Measurements from ENCODE around the gene STARD4. TPM values are rescaled to one million over a fixed set of nuclear protein-coding genes. Genes with fewer than 3 reads are reported as not detected.

The STARD4 gene
- total RNA-seq, 2 experiments from 2014 or later: 14.9 to 15.2 TPM

GRCh38 chr5:111509119-111509518 lies 3.2 kb downstream of the STARD4 start:
- H3K27ac Mint-ChIP-seq: no peak overlapping the region
- POLR2A ChIA-PET: interaction anchor here (1.3 kb wide), 1 partner anchor 12 kb away, joined by 5 read pairs; no protein-coding TSS in a partner anchor

DNA sequence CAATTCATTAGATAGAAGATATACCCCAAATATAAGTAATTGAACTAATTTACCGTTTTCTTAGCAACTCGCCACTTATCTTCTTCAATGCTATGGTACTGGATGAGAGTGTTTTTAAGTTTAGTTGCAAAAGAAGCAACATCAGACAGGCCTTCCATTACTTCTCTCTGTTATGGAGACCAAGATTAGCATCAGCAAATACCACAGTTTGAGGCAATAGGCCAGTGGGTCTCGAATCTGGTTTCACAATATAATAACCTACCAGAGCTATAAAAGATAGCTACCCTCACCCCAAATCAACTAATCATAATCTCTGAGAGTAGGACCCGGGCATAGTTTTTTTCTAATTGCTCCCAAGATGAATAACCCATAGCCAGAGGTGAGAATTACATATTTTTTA lies 5.1 kb downstream of the STARD4 start:
- POLR2A ChIA-PET: interaction anchor here (0.7 to 0.9 kb wide), 3 partner anchors 8 to 18 kb away, joined by 3 to 4 read pairs (median 3); no protein-coding TSS in a partner anchor
- ATAC-seq (ENCODE audit: poor library complexity): no peak
- TF ChIP-seq, protein P1, sequence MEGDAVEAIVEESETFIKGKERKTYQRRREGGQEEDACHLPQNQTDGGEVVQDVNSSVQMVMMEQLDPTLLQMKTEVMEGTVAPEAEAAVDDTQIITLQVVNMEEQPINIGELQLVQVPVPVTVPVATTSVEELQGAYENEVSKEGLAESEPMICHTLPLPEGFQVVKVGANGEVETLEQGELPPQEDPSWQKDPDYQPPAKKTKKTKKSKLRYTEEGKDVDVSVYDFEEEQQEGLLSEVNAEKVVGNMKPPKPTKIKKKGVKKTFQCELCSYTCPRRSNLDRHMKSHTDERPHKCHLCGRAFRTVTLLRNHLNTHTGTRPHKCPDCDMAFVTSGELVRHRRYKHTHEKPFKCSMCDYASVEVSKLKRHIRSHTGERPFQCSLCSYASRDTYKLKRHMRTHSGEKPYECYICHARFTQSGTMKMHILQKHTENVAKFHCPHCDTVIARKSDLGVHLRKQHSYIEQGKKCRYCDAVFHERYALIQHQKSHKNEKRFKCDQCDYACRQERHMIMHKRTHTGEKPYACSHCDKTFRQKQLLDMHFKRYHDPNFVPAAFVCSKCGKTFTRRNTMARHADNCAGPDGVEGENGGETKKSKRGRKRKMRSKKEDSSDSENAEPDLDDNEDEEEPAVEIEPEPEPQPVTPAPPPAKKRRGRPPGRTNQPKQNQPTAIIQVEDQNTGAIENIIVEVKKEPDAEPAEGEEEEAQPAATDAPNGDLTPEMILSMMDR (IDR thresholded peaks at IDR 0.05): no peak
- intact Hi-C loops (cut with DNase I, micrococcal nuclease): no loop called here
- DNase-seq: no peak
- Histone ChIP-seq H3K9me3 (ENCODE audit: control insufficient read depth in 1 of 2, insufficient read depth in 1 of 2, low read length in 2 of 2) (no peaks in the 10 kb centered on the region), H3K4me1 (ENCODE audit: insufficient read depth, low read length) (peaks cover 10% of the 10 kb centered on the region), H3K36me3 (ENCODE audit: insufficient read depth, low read length) (no peaks in the 10 kb centered on the region), H3K4me3 (ENCODE audit: low read length) (no peak overlapping the region), H3K27ac (ENCODE audit: low read depth in 1 of 2, low read length in 2 of 2) (no peak overlapping the region), H3K27me3 (ENCODE audit: control insufficient read depth in 1 of 2, insufficient read depth in 2 of 2, low read length in 2 of 2) (no peaks in the 10 kb centered on the region)
- Mint-ChIP-seq H3K36me3 (ENCODE audit: low read depth) (peaks cover 3% of the 10 kb centered on the region), H3K27me3 (no peaks in the 10 kb centered on the region), H3K4me3 (no peak overlapping the region), H3K9me3 (no peaks in the 10 kb centered on the region), H3K27ac (no peak overlapping the region), H3K4me1 (ENCODE audit: low read depth) (peaks cover 22% of the 10 kb centered on the region)
- CTCF ChIA-PET: interaction anchor here (0.7 kb wide), 1 partner anchor 24 kb away, joined by 3 read pairs; no protein-coding TSS in a partner anchor

More at GRCh38 chr5:111509119-111509518, 3.2 kb downstream of the STARD4 start:
- TF ChIP-seq, protein P1 (IDR thresholded peaks at IDR 0.05): no peak
- Histone ChIP-seq H3K36me3 (ENCODE audit: insufficient read depth, low read length) (no peaks in the 10 kb centered on the region), H3K4me1 (ENCODE audit: insufficient read depth, low read length) (peaks cover 15% of the 10 kb centered on the region), H3K27ac (ENCODE audit: low read depth in 1 of 2, low read length in 2 of 2) (no peak overlapping the region), H3K27me3 (ENCODE audit: control insufficient read depth in 1 of 2, insufficient read depth in 2 of 2, low read length in 2 of 2) (no peaks in the 10 kb centered on the region), H3K4me3 (ENCODE audit: low read length) (no peak overlapping the region), H3K9me3 (ENCODE audit: control insufficient read depth in 1 of 2, insufficient read depth in 1 of 2, low read length in 2 of 2) (no peaks in the 10 kb centered on the region)
- Mint-ChIP-seq H3K4me1 (ENCODE audit: low read depth) (peaks cover 32% of the 10 kb centered on the region), H3K4me3 (no peak overlapping the region), H3K36me3 (ENCODE audit: low read depth) (peaks cover 10% of the 10 kb centered on the region), H3K9me3 (no peaks in the 10 kb centered on the region), H3K27me3 (no peaks in the 10 kb centered on the region)
- CTCF ChIA-PET: interaction anchor here (0.8 to 2.5 kb wide), 3 partner anchors 12 to 41 kb away, joined by 3 to 10 read pairs (median 4); no protein-coding TSS in a partner anchor
- ATAC-seq (ENCODE audit: poor library complexity) (no peak), DNase-seq (peak in 1 of 14 experiments; percentile 22)
- intact Hi-C loops (cut with DNase I, micrococcal nuclease): no loop called here

DNA sequence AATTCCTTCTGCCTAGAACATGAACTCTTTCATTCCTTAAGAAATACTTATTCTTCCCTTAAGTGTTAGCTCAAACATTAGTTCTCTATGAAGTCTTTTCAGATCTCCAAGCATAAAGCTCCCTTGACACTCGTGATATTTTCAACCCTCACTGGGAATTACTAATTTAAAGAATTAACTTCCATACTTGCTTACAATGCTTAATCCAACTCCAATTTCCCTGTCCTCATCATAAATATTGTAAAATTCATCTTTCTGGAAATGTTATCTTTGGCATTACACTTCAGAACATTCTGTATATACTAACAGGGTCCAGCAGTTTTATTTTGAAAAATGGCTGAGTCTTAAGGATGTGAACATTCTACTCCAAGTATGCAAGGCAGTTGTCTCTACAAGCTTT lies 7.2 kb downstream of the STARD4 start:
- Histone ChIP-seq H3K27me3 (ENCODE audit: control insufficient read depth in 1 of 2, insufficient read depth in 2 of 2, low read length in 2 of 2) (no peaks in the 10 kb centered on the region), H3K36me3 (ENCODE audit: insufficient read depth, low read length) (no peaks in the 10 kb centered on the region), H3K4me3 (ENCODE audit: low read length) (no peak overlapping the region), H3K9me3 (ENCODE audit: control insufficient read depth in 1 of 2, insufficient read depth in 1 of 2, low read length in 2 of 2) (no peaks in the 10 kb centered on the region), H3K27ac (ENCODE audit: low read depth in 1 of 2, low read length in 2 of 2) (no peak overlapping the region), H3K4me1 (ENCODE audit: insufficient read depth, low read length) (no peaks in the 10 kb centered on the region)
- Mint-ChIP-seq H3K27me3 (no peaks in the 10 kb centered on the region), H3K4me3 (no peak overlapping the region), H3K36me3 (ENCODE audit: low read depth) (no peaks in the 10 kb centered on the region), H3K27ac (no peak overlapping the region), H3K9me3 (no peaks in the 10 kb centered on the region), H3K4me1 (ENCODE audit: low read depth) (peaks cover 6% of the 10 kb centered on the region)
- intact Hi-C loops (cut with DNase I, micrococcal nuclease): no loop called here
- no peak for ATAC-seq (ENCODE audit: poor library complexity)
- DNase-seq: no peak
- POLR2A ChIA-PET: no interaction called here
- CTCF ChIA-PET: interaction anchor here (1.1 kb wide), 1 partner anchor 10 kb away, joined by 3 read pairs; no protein-coding TSS in a partner anchor
- TF ChIP-seq, protein P1 (IDR thresholded peaks at IDR 0.05): no peak

Measured in CD4-positive, alpha-beta T cell (primary cell).